Liver (tissue), 9 donors: ENCODE measurements around the gene CAMK1D. TPM values are rescaled to one million over a fixed set of nuclear protein-coding genes. Genes with fewer than 3 reads are reported as not detected.

Source experiments
- DNase-seq: peaks from one replicate; pipeline ENCODE4 v3.0.0-alpha.2; 2017; ENCODE audit warnings: low spot score
- H3K27ac ChIP-seq, 2 donors: one replicate each; pipeline ENCODE4 v1.7.0; 2013; ENCODE audit warnings: inconsistent platforms in 2 of 2, low read length in 2 of 2, control low read depth in 1 of 2, low read depth in 1 of 2, mild to moderate bottlenecking in 1 of 2
- H3K27me3 ChIP-seq, 4 donors: one replicate each; pipeline versions ENCODE4 v1.6.1 to v1.7.0; 2013; ENCODE audit warnings: low read length in 3 of 4, inconsistent platforms in 1 of 4, mild to moderate bottlenecking in 1 of 4, moderate library complexity in 1 of 4; ENCODE audit not compliant: control insufficient read depth in 4 of 4, insufficient read depth in 4 of 4
- H3K36me3 ChIP-seq, 4 donors: one replicate each; pipeline versions ENCODE4 v1.6.1 to v1.7.0; 2013; ENCODE audit warnings: low read length in 3 of 4, mild to moderate bottlenecking in 3 of 4, low read depth in 1 of 4, moderate library complexity in 1 of 4; ENCODE audit not compliant: control insufficient read depth in 4 of 4, insufficient read depth in 3 of 4
- H3K4me1 ChIP-seq, 4 donors: one replicate each; pipeline versions ENCODE4 v1.6.1 to v1.7.0; 2013; ENCODE audit warnings: low read length in 3 of 4, mild to moderate bottlenecking in 3 of 4, moderate library complexity in 1 of 4; ENCODE audit not compliant: control insufficient read depth in 4 of 4, insufficient read depth in 4 of 4
- H3K4me3 ChIP-seq, 3 donors: one replicate each; pipeline versions ENCODE4 v1.6.1 to v1.7.0; 2013; ENCODE audit warnings: low read length in 3 of 3, control low read depth in 1 of 3, low read depth in 1 of 3, mild to moderate bottlenecking in 1 of 3
- H3K9ac ChIP-seq, 2 donors: one replicate each; pipeline ENCODE4 v1.7.0; 2013; ENCODE audit warnings: low read length in 2 of 2, mild to moderate bottlenecking in 2 of 2, moderate library complexity in 2 of 2, control low read depth in 1 of 2, low read depth in 1 of 2
- H3K9me3 ChIP-seq, 4 donors: one replicate each; pipeline versions ENCODE4 v1.6.1 to v1.7.0; 2013; ENCODE audit warnings: low read length in 3 of 4; ENCODE audit not compliant: control insufficient read depth in 4 of 4
- ATF3 ChIP-seq: IDR thresholded peaks from 2 replicates; pipeline ENCODE4 v1.6.1; 2016; ENCODE audit warnings: antibody characterized with exemption
- EGR1 ChIP-seq, 2 donors: IDR thresholded peaks; 2 replicates each; pipeline ENCODE4 v1.6.1; 2016 to 2018; ENCODE audit warnings: antibody characterized with exemption in 2 of 2, low read depth in 2 of 2
- FOXA1 ChIP-seq: IDR thresholded peaks from 2 replicates; pipeline ENCODE4 v1.6.1; 2016; ENCODE audit warnings: antibody characterized with exemption
- FOXA2 ChIP-seq: IDR thresholded peaks from 2 replicates; pipeline ENCODE4 v1.6.1; 2016; ENCODE audit warnings: antibody characterized with exemption
- GABPA ChIP-seq, 2 donors: IDR thresholded peaks in 1 of 2; conservative IDR thresholded peaks in 1 of 2; 2 replicates each; pipeline ENCODE4 v1.6.1; 2016; ENCODE audit warnings: antibody characterized with exemption in 2 of 2, mild to moderate bottlenecking in 1 of 2, moderate library complexity in 1 of 2
- HNF4A ChIP-seq, 2 donors: conservative IDR thresholded peaks; 2 replicates each; pipeline ENCODE4 v1.6.1; 2016; ENCODE audit warnings: antibody characterized with exemption in 2 of 2, mild to moderate bottlenecking in 2 of 2
- HNF4G ChIP-seq: IDR thresholded peaks from 2 replicates; pipeline ENCODE4 v1.6.1; 2016; ENCODE audit warnings: antibody characterized with exemption
- JUND ChIP-seq, 2 donors: IDR thresholded peaks; 2 replicates each; pipeline ENCODE4 v1.6.1; 2016; ENCODE audit warnings: antibody characterized with exemption in 2 of 2
- MAX ChIP-seq: IDR thresholded peaks from 2 replicates; pipeline ENCODE4 v1.6.1; 2016; ENCODE audit warnings: antibody characterized with exemption
- NR2F2 ChIP-seq: IDR thresholded peaks from 2 replicates; pipeline ENCODE4 v1.6.1; 2016; ENCODE audit warnings: antibody characterized with exemption
- RAD21 ChIP-seq, 2 donors: IDR thresholded peaks; 2 replicates each; pipeline ENCODE4 v1.6.1; 2016; ENCODE audit warnings: antibody characterized with exemption in 2 of 2, mild to moderate bottlenecking in 2 of 2
- REST ChIP-seq: IDR thresholded peaks from 2 replicates; pipeline ENCODE4 v1.6.1; 2016; ENCODE audit warnings: antibody characterized with exemption, mild to moderate bottlenecking
- RXRA ChIP-seq, 2 donors: IDR thresholded peaks; 2 replicates each; pipeline ENCODE4 v1.6.1; 2017 to 2018; ENCODE audit warnings: antibody characterized with exemption in 2 of 2, mild to moderate bottlenecking in 1 of 2
- SP1 ChIP-seq: IDR thresholded peaks from 2 replicates; pipeline ENCODE4 v1.6.1; 2018; ENCODE audit warnings: antibody characterized with exemption, mild to moderate bottlenecking
- TAF1 ChIP-seq: conservative IDR thresholded peaks from 2 replicates; pipeline ENCODE4 v1.6.1; 2016; ENCODE audit warnings: antibody characterized with exemption, mild to moderate bottlenecking
- YY1 ChIP-seq: IDR thresholded peaks from 2 replicates; pipeline ENCODE4 v1.6.1; 2016; ENCODE audit warnings: antibody characterized with exemption, mild to moderate bottlenecking
- WGBS: extraction: QIAGEN DNeasy Blood & Tissue Kit; methylation state at CpG from one replicate; pipeline ENCODE4 v1.1.7; 2013; 5-methylcytosine and 5-hydroxymethylcytosine counted together
- polyA plus RNA-seq, 2 donors: library from polyadenylated mRNA; stranded (reverse) in 1 of 2; unstranded in 1 of 2; fragments of 200-250 nt in 1 of 2; fragments of >200 nt in 1 of 2; fragmentation: Nextera tagmentation in 1 of 2; extraction: Ambion mirVana in 1 of 2; gene quantifications; one replicate each; pipeline versions ENCODE4 v1.2.1 to v1.2.3, GENCODE V29; 2013 to 2015
- total RNA-seq, 2 donors: library from RNA; depleted of rRNA; stranded (reverse); fragments of >200 nt; gene quantifications; one replicate each; pipeline ENCODE4 v1.2.3, GENCODE V29; 2014
- TF ChIP-seq, protein P1 (sequence below): IDR thresholded peaks from 2 replicates; pipeline ENCODE4 v1.6.1; 2016; ENCODE audit warnings: antibody characterized with exemption
- TF ChIP-seq, protein P2 (sequence below): fragments of 150-350 bp; IDR thresholded peaks from 2 replicates; pipeline ENCODE4 v1.5.1; 2017; ENCODE audit warnings: improper control_type of control experiment, low read depth, low read length; ENCODE audit not compliant: missing input control
- donor health status: healthy.
- donor health status: healthy.
- donor health status: healthy.
- donor health status: healthy.
- donor health status: healthy.

Gene CAMK1D
- total and polyA plus RNA-seq, 4 donors = 2.7 to 10.1 (median 4.2) TPM

- TF ChIP-seq JUND (IDR thresholded peaks at IDR 0.05) = no peak
- TF ChIP-seq SP1 = no peak
- TF ChIP-seq FOXA1 = no peak
- TF ChIP-seq ATF3 = no peak
- TF ChIP-seq RXRA (IDR thresholded peaks at IDR 0.05) = no peak
- TF ChIP-seq HNF4G = no peak
- no peak for TF ChIP-seq HNF4A (conservative IDR thresholded peaks at IDR 0.05)
- no peak for TF ChIP-seq YY1
- peaks cover 0 to 15% (median 3%) of the 10 kb centered on the region in 4 donors for H3K4me1 ChIP-seq
- no peaks in the 10 kb centered on the region for H3K9me3 ChIP-seq
- no peak overlapping the region for H3K4me3 ChIP-seq
- H3K36me3 ChIP-seq = no peaks in the 10 kb centered on the region
- WGBS = 85% methylated on average over 11 of the region's 11 CpGs
- DNase-seq = no peak
- H3K27me3 ChIP-seq = no peaks in the 10 kb centered on the region
- H3K9ac ChIP-seq = peak overlapping the region in 1 of 2 donors; percentile 63
- peak overlapping the region; percentile 62 to 75 for H3K27ac ChIP-seq
These were observed 16.6 kb upstream of the CAMK1D start for GRCh38 chr10:12332572-12333379.

- no peak overlapping the region for H3K4me3 ChIP-seq
- no peak for TF ChIP-seq FOXA2
- no peak for TF ChIP-seq GABPA (IDR thresholded peaks at IDR 0.05 in 1 of 2, conservative IDR thresholded peaks at IDR 0.05 in 1 of 2)
- TF ChIP-seq REST = no peak
- no peak for TF ChIP-seq TAF1
- peak; percentile 13 for TF ChIP-seq SP1
- TF ChIP-seq RXRA (IDR thresholded peaks at IDR 0.05) = no peak
- peak; percentile 12 to 42 for TF ChIP-seq RAD21 (IDR thresholded peaks at IDR 0.05)
- peak; percentile 58 for TF ChIP-seq YY1
- no peak for TF ChIP-seq ATF3
- no peak for TF ChIP-seq HNF4G
- no peak for TF ChIP-seq MAX
- peak; percentile 73 to 84 for TF ChIP-seq JUND (IDR thresholded peaks at IDR 0.05)
- TF ChIP-seq FOXA1 = no peak
- TF ChIP-seq, protein P1, sequence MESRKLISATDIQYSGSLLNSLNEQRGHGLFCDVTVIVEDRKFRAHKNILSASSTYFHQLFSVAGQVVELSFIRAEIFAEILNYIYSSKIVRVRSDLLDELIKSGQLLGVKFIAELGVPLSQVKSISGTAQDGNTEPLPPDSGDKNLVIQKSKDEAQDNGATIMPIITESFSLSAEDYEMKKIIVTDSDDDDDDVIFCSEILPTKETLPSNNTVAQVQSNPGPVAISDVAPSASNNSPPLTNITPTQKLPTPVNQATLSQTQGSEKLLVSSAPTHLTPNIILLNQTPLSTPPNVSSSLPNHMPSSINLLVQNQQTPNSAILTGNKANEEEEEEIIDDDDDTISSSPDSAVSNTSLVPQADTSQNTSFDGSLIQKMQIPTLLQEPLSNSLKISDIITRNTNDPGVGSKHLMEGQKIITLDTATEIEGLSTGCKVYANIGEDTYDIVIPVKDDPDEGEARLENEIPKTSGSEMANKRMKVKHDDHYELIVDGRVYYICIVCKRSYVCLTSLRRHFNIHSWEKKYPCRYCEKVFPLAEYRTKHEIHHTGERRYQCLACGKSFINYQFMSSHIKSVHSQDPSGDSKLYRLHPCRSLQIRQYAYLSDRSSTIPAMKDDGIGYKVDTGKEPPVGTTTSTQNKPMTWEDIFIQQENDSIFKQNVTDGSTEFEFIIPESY = no peak
- no peak for TF ChIP-seq NR2F2
- peak in 1 of 2 donors; percentile 15 for TF ChIP-seq HNF4A (conservative IDR thresholded peaks at IDR 0.05)
- TF ChIP-seq, protein P2, sequence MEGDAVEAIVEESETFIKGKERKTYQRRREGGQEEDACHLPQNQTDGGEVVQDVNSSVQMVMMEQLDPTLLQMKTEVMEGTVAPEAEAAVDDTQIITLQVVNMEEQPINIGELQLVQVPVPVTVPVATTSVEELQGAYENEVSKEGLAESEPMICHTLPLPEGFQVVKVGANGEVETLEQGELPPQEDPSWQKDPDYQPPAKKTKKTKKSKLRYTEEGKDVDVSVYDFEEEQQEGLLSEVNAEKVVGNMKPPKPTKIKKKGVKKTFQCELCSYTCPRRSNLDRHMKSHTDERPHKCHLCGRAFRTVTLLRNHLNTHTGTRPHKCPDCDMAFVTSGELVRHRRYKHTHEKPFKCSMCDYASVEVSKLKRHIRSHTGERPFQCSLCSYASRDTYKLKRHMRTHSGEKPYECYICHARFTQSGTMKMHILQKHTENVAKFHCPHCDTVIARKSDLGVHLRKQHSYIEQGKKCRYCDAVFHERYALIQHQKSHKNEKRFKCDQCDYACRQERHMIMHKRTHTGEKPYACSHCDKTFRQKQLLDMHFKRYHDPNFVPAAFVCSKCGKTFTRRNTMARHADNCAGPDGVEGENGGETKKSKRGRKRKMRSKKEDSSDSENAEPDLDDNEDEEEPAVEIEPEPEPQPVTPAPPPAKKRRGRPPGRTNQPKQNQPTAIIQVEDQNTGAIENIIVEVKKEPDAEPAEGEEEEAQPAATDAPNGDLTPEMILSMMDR = no peak
- no peak for TF ChIP-seq EGR1 (IDR thresholded peaks at IDR 0.05; ENCODE audit: low read depth in 2 of 2)
- H3K9me3 ChIP-seq = no peaks in the 10 kb centered on the region
- peak overlapping the region; percentile 62 to 75 for H3K27ac ChIP-seq
- peak overlapping the region in 1 of 2 donors; percentile 81 for H3K9ac ChIP-seq
- H3K27me3 ChIP-seq = no peaks in the 10 kb centered on the region
- H3K4me1 ChIP-seq = peaks cover 0 to 15% (median 3%) of the 10 kb centered on the region in 4 donors
- DNase-seq = no peak
- 38% methylated on average over 15 of the region's 15 CpGs for WGBS
- H3K36me3 ChIP-seq = no peaks in the 10 kb centered on the region
These were observed 15.8 kb upstream of the CAMK1D start for GRCh38 chr10:12333380-12334185.
